KMS-11 (cell line): ENCODE results near the gene SLC38A10.

ENCODE experiments used
- H2AFZ ChIP-seq: fragments of 200-600 bp; sonication (generic); 2 replicates; pipeline ENCODE4 v1.6.1; 2016; ENCODE audit warnings: antibody characterized with exemption, mixed run types, low read depth
- H3K27ac ChIP-seq: fragments of 200-600 bp; sonication (generic); 2 replicates; pipeline ENCODE4 v1.6.1; 2016; ENCODE audit warnings: mild to moderate bottlenecking, mixed run types
- H3K27me3 ChIP-seq: fragments of 200-600 bp; sonication (generic); 2 replicates; pipeline ENCODE4 v1.6.1; 2017; ENCODE audit warnings: mild to moderate bottlenecking, low read depth, mixed run types, moderate library complexity; ENCODE audit not compliant: insufficient read depth
- H3K36me3 ChIP-seq: fragments of 200-600 bp; sonication (generic); 2 replicates; pipeline ENCODE4 v1.6.1; 2017; ENCODE audit warnings: mild to moderate bottlenecking, mixed run types; ENCODE audit not compliant: insufficient read depth
- H3K4me1 ChIP-seq: fragments of 200-600 bp; sonication (generic); 2 replicates; pipeline ENCODE4 v1.6.1; 2016; ENCODE audit warnings: mild to moderate bottlenecking, low read depth, mixed run types; ENCODE audit not compliant: poor library complexity, severe bottlenecking
- H3K4me2 ChIP-seq: fragments of 200-600 bp; sonication (generic); 2 replicates; pipeline ENCODE4 v1.7.0; 2016; ENCODE audit warnings: mild to moderate bottlenecking, mixed run types
- H3K4me3 ChIP-seq: fragments of 200-600 bp; sonication (generic); IDR thresholded peaks from 2 replicates; pipeline ENCODE4 v1.6.1; 2017; ENCODE audit warnings: low read depth, low read length, mixed read lengths; ENCODE audit not compliant: insufficient read depth
- H3K79me2 ChIP-seq: fragments of 200-600 bp; sonication (generic); 2 replicates; pipeline ENCODE4 v1.6.1; 2016; ENCODE audit warnings: low read depth, mixed run types; ENCODE audit not compliant: insufficient read depth
- H3K9ac ChIP-seq: fragments of 200-600 bp; sonication (generic); 2 replicates; pipeline ENCODE4 v1.6.1; 2016; ENCODE audit warnings: mild to moderate bottlenecking, mixed run types
- H4K20me1 ChIP-seq: fragments of 200-600 bp; sonication (generic); 2 replicates; pipeline ENCODE4 v1.6.1; 2016; ENCODE audit warnings: mild to moderate bottlenecking, mixed run types; ENCODE audit not compliant: insufficient read depth
- CTCF ChIP-seq: fragments of 200-600 bp; sonication (generic); conservative IDR thresholded peaks from 2 replicates; pipeline ENCODE4 v1.6.1; 2017; ENCODE audit warnings: low read depth, mild to moderate bottlenecking, antibody characterized with exemption, low read length, moderate library complexity, mixed read lengths

The SLC38A10 gene

GRCh38 chr17:81231766-81232581 is 63.1 kb downstream of the SLC38A10 start:
- TF ChIP-seq CTCF, result no peak
- Histone ChIP-seq H3K27me3 (no peaks in the 10 kb centered on the region), H3K9ac (no peak overlapping the region), H3K27ac (no peak overlapping the region), H3K36me3 (no peaks in the 10 kb centered on the region), H4K20me1 (no peaks in the 10 kb centered on the region), H3K79me2 (no peaks in the 10 kb centered on the region), H2AFZ (no peak overlapping the region), H3K4me3 (no peak overlapping the region), H3K4me2 (no peak overlapping the region), H3K4me1 (no peaks in the 10 kb centered on the region)

- no peaks in the 10 kb centered on the region for H3K36me3 ChIP-seq
These were observed 63.9 kb downstream of the SLC38A10 start for GRCh38 chr17:81231121-81231645.

DNA sequence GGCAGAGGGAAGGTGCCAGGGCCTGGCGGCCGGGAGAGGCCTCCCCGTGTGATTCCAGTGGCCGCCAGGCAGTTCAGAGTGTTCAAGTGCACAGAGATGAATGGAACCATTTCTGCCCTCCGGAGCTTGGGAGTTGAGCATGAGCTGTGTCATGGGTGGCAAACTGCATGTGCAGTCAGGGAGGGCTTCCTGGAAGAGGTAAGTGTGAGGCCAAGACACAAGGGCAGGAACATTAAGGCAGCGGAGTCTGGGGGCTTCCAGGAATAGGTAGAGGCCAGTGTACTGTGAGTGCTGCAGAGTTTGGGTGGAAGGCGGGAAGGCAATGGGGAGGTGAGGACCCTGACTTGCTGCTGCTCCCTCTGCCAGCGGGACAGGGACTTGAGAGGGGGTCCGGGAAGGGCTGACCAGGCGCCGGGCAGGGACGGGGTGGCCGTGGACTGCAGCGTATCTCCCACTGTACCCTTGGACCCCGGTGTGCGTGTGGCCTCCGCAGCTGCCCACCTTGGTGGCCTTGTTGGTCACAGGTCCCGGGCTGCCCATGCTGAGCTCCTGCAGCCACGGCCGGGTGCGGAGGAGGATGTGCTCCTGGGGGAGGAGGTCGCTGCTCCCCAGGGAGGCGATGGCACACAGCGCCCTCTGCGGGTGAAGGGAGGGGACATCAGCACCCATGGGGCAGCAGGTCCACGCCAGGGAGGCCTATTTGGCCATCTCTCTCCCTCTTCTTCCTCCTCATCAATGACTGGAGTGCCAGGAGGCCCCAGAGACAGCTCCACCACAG is 64.9 kb downstream of the SLC38A10 start:
- Histone ChIP-seq H3K27ac (no peak overlapping the region), H3K27me3 (no peaks in the 10 kb centered on the region), H3K4me1 (no peaks in the 10 kb centered on the region), H3K36me3 (no peaks in the 10 kb centered on the region), H2AFZ (no peak overlapping the region), H3K79me2 (no peaks in the 10 kb centered on the region), H4K20me1 (no peaks in the 10 kb centered on the region), H3K9ac (no peak overlapping the region), H3K4me2 (no peak overlapping the region), H3K4me3 (no peak overlapping the region)
- TF ChIP-seq CTCF, result peak; percentile 22; the same call in 1 of the 2 replicates

More at GRCh38 chr17:81231121-81231645, 63.9 kb downstream of the SLC38A10 start:
- Histone ChIP-seq H3K4me3 (no peak overlapping the region), H3K9ac (no peak overlapping the region), H3K4me2 (no peak overlapping the region), H3K4me1 (no peaks in the 10 kb centered on the region), H2AFZ (no peak overlapping the region), H3K27ac (no peak overlapping the region), H3K27me3 (no peaks in the 10 kb centered on the region), H4K20me1 (no peaks in the 10 kb centered on the region), H3K79me2 (no peaks in the 10 kb centered on the region)
- TF ChIP-seq CTCF, result no peak

- Histone ChIP-seq H3K36me3 (no peaks in the 10 kb centered on the region), H3K79me2 (no peaks in the 10 kb centered on the region), H3K27me3 (no peaks in the 10 kb centered on the region), H3K9ac (no peak overlapping the region), H3K27ac (no peak overlapping the region), H3K4me3 (no peak overlapping the region), H3K4me1 (no peaks in the 10 kb centered on the region), H3K4me2 (no peak overlapping the region), H2AFZ (no peak overlapping the region), H4K20me1 (no peaks in the 10 kb centered on the region)
- TF ChIP-seq CTCF, result no peak
These were observed 65.5 kb downstream of the SLC38A10 start for GRCh38 chr17:81229666-81229920.
